Esophagus squamous epithelium (tissue), 5 donors: ENCODE data around the gene NEDD4. TPM values are rescaled to one million over a fixed set of nuclear protein-coding genes. Genes with fewer than 3 reads are reported as not detected.

ENCODE experiments used
- DNase-seq: peaks from one replicate; lab custom pipeline; 2025; lab: John Stamatoyannopoulos, UW
- H3K27ac ChIP-seq, 4 donors: fragments of 200-600 bp; sonication (generic); one replicate each; pipeline ENCODE4 v1.5.1; 2016 to 2019; ENCODE audit warnings: mild to moderate bottlenecking in 1 of 4
- H3K27me3 ChIP-seq, 4 donors: fragments of 200-600 bp; sonication (generic); 1 replicate in 3 of 4; 2 replicates in 1 of 4; pipeline versions ENCODE4 v1.5.1 to v1.6.0; 2017 to 2021; ENCODE audit warnings: antibody characterized with exemption in 1 of 4
- H3K36me3 ChIP-seq, 3 donors: fragments of 200-600 bp; sonication (generic); one replicate each; pipeline ENCODE4 v1.5.1; 2016 to 2019
- H3K4me1 ChIP-seq, 3 donors: fragments of 200-600 bp; sonication (generic); one replicate each; pipeline ENCODE4 v1.5.1; 2017 to 2019
- H3K4me3 ChIP-seq, 4 donors: fragments of 200-600 bp; sonication (generic); 1 replicate in 3 of 4; 2 replicates in 1 of 4; pipeline ENCODE4 v1.5.1; 2016 to 2019; ENCODE audit warnings: mild to moderate bottlenecking in 2 of 4, moderate library complexity in 1 of 4
- H3K9me3 ChIP-seq, 3 donors: fragments of 200-600 bp; sonication (generic); one replicate each; pipeline ENCODE4 v1.5.1; 2016 to 2019
- CTCF ChIP-seq, 6 experiments: fragments of 450-650 bp in 4 of 6; fragments of 200-600 bp in 2 of 6; sonication (generic) in 2 of 6; IDR thresholded peaks; one replicate each; pipeline ENCODE4 v1.5.1; 2016 to 2019; ENCODE audit warnings: antibody characterized with exemption in 6 of 6, mild to moderate bottlenecking in 4 of 6, moderate library complexity in 4 of 6
- POLR2A ChIP-seq, 4 donors: fragments of 450-650 bp; IDR thresholded peaks; one replicate each; pipeline ENCODE4 v1.6.1; 2017; ENCODE audit warnings: antibody characterized with exemption in 4 of 4, mild to moderate bottlenecking in 4 of 4, moderate library complexity in 3 of 4
- WGBS, 2 donors: methylation state at CpG; one replicate each; pipeline ENCODE4 v1.1.5; 2018; 5-methylcytosine and 5-hydroxymethylcytosine counted together
- intact Hi-C: fragments of 100-400 bp; cut with DNase I; formaldehyde crosslinking; loops from one replicate; pipeline ENCODE4 v1.15.0; 2022
- total RNA-seq, 4 donors: library from RNA; depleted of rRNA; stranded (reverse); fragments of >200 nt; gene quantifications; one replicate each; pipeline ENCODE4 v1.1.0, GENCODE V29; 2016
- donor health status: DM: yes; HTN: yes; CAD: no.

NEDD4 gene
- total RNA-seq, 4 donors from 2014 or later: 4.5 to 15.1 (median 11.7) TPM

DNA sequence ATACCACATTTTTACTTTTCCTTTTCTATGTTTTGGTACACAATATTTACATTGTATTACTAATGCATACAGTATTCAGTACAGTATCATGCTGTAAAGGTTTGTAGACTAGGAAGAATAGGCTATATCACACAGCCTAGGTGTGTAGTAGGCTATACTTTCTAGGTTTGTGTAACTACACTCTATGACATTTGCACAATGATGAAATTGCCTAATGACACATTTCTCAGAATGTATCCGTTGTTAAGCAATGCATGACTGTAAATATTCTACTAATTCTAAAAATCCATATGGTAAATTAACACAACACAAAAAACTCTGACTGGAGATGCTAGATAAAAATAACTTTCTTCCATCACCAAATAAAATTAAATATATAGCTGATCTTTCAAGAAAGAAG lies 16.2 kb downstream of the NEDD4 start:
- Histone ChIP-seq H3K36me3 (no peaks in the 10 kb centered on the region), H3K4me3 (no peak overlapping the region), H3K4me1 (no peaks in the 10 kb centered on the region), H3K27me3 (no peaks in the 10 kb centered on the region), H3K9me3 (no peaks in the 10 kb centered on the region), H3K27ac (no peak overlapping the region)
- TF ChIP-seq POLR2A (IDR thresholded peaks at IDR 0.05) (no peak), CTCF (IDR thresholded peaks at IDR 0.05) (no peak)
- 65 to 79% methylated on average over 1 of the region's 1 CpG for WGBS, 2 donors
- intact Hi-C loops: no loop called here
- DNase-seq: no peak

DNA sequence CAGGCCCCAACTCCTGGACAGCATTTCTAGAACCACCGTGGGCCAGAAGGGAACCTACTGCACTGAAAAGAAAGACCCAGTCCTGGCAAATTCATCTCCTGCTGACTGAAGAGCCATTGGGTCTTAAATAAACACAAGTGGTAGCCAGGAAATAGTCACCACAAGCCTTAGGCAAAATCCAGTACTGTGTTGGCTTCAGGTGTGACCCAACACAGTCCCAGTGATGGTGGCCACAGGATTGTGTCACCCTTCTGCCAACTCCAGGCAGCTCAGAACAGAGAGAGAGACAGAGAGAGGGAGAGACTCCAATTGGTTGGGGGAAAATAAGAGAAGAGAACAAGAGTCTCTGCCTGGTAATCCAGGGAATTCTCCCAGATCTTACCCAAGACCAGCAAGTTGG lies 23.1 kb downstream of the NEDD4 start:
- WGBS, 2 donors: 83 to 89% methylated on average over 1 of the region's 1 CpG
- Histone ChIP-seq H3K36me3 (no peaks in the 10 kb centered on the region), H3K27ac (no peak overlapping the region), H3K27me3 (no peaks in the 10 kb centered on the region), H3K9me3 (no peaks in the 10 kb centered on the region), H3K4me1 (peaks cover 0 to 13% (median 0%) of the 10 kb centered on the region in 3 donors), H3K4me3 (no peak overlapping the region)
- intact Hi-C loops: no loop called here
- TF ChIP-seq POLR2A (IDR thresholded peaks at IDR 0.05): no peak
- TF ChIP-seq CTCF (IDR thresholded peaks at IDR 0.05): no peak
- no peak for DNase-seq

DNA sequence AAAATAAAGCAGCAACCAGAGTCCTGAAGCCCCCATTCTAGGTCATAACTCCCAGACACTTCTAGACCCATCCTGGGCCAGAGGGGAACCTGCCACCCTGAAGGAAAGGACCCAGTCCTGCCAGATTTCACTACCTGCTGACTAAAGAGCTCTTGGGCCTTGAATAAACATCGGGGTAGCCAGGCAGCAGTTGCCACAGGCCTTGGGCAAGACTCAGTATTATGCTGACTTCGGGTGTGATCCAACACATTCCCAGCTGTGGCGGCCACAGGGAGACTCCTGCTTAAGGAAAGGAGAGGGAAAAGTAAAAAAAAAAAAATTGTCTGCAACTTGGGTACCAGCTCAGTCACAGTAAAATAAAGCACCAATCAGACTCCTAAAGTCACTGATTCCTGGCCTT lies 23.8 kb downstream of the NEDD4 start:
- Histone ChIP-seq H3K27ac (no peak overlapping the region), H3K4me1 (peaks cover 0 to 13% (median 0%) of the 10 kb centered on the region in 3 donors), H3K4me3 (no peak overlapping the region), H3K36me3 (no peaks in the 10 kb centered on the region), H3K9me3 (no peaks in the 10 kb centered on the region), H3K27me3 (no peaks in the 10 kb centered on the region)
- no peak for DNase-seq
- WGBS, 2 donors: 15 to 46% methylated on average over 2 of the region's 3 CpGs
- intact Hi-C loops: no loop called here
- TF ChIP-seq POLR2A (IDR thresholded peaks at IDR 0.05): no peak
- no peak for TF ChIP-seq CTCF (IDR thresholded peaks at IDR 0.05)

GRCh38 chr15:55968923-55969322 lies 24.5 kb downstream of the NEDD4 start:
- TF ChIP-seq CTCF (IDR thresholded peaks at IDR 0.05) (no peak), POLR2A (IDR thresholded peaks at IDR 0.05) (no peak)
- Histone ChIP-seq H3K36me3 (no peaks in the 10 kb centered on the region), H3K9me3 (no peaks in the 10 kb centered on the region), H3K4me3 (no peak overlapping the region), H3K4me1 (peaks cover 0 to 13% (median 0%) of the 10 kb centered on the region in 3 donors), H3K27ac (no peak overlapping the region), H3K27me3 (no peaks in the 10 kb centered on the region)
- no peak for DNase-seq
- intact Hi-C loops: no loop called here
- 72 to 92% methylated on average over 4 of the region's 4 CpGs for WGBS, 2 donors

DNA sequence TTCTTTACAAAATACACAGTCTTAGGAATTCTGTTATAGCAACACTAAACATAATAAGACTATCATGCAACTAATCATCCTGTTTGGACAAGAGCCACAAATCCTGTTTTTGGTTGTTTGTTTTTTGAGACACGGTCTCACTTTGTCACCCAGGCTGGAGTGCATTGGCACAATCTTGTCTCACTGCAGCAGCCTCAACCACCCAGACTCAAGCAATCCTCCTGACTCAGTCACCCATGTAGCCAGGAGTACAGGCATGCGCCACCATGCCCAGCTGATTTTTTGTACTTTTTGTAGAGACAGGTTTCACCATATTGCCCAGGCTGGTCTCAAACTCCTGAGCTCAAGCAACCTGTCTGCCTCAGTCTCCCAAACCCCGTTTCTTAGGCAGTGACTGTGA lies 28.3 kb downstream of the NEDD4 start:
- TF ChIP-seq POLR2A (IDR thresholded peaks at IDR 0.05): no peak
- no peak for TF ChIP-seq CTCF (IDR thresholded peaks at IDR 0.05)
- H3K4me3 ChIP-seq: no peak overlapping the region
- intact Hi-C loops: no loop called here

More for the DNA sequence above, 28.3 kb downstream of the NEDD4 start:
- 75% methylated on average over 3 of the region's 3 CpGs for WGBS, 2 donors
- DNase-seq: no peak
- H3K9me3 ChIP-seq: no peaks in the 10 kb centered on the region
- no peak overlapping the region for H3K27ac ChIP-seq
- peaks cover 0 to 10% (median 0%) of the 10 kb centered on the region in 3 donors for H3K4me1 ChIP-seq
- no peaks in the 10 kb centered on the region for H3K27me3 ChIP-seq
- no peaks in the 10 kb centered on the region for H3K36me3 ChIP-seq
